SH-SY5Y (cell line): Measurements from ENCODE around the gene SDHB.

ENCODE experiments used
- GATA2 ChIP-seq: IDR thresholded peaks from 2 replicates; pipeline ENCODE4 v1.6.1; 2011; ENCODE audit warnings: mild to moderate bottlenecking, low read depth, low read length
- GATA3 ChIP-seq: IDR thresholded peaks from 2 replicates; pipeline ENCODE4 v1.6.1; 2011; ENCODE audit warnings: low read depth, mild to moderate bottlenecking, low read length, moderate library complexity

- TF ChIP-seq GATA2 = no peak
- TF ChIP-seq GATA3 = no peak
Observed at GRCh38 chr1:17096584-17096983, 42.8 kb upstream of the SDHB start.
